ENCODE measurements around the gene GALNT16. TPM values are rescaled to one million over a fixed set of nuclear protein-coding genes. Genes with fewer than 3 reads are reported as not detected.

The GALNT16 gene
- total RNA-seq, 1 experiment from 2014 or later, result 0.03 TPM

DNA sequence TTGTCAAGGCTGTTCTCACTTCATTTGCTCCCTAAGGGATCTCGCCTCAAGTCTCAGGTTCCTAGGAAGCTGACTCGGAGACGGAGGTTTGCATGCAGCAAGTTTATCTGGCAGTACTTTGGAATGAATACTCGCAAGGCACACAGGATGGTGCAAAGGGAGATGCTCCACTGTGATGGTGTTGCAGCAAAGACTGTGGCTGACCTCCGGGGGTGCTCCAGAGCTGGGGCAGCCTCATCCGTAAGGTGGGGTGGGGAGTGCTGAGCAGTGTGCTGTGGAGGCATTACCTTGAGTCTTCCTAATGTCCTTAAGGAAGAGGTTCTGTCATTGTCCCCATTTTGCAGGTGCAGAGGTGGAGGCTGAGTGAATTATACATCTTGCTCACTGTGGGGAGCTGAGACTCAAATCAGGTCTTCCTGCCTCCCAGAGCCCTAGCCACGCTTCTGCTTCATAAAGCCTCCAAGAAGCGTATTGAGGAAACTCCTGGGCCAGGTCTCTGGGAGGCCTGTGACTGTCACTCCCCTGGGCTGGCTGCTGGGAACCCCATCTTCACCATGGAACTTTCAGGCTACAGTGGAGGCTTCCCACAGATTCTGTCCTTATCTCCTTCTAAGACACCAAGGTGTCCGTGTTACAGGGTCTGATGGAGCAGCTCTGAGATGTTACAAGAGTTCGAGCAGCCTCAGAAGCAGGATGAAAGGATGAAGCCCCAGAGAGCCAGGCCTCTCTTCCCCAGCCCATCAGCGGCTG is 39.5 kb downstream of the GALNT16 start:
- Histone ChIP-seq H3K36me3 (no peaks in the 10 kb centered on the region), H3K4me1 (replicated peaks) (no peaks in the 10 kb centered on the region), H3K4me3 (no peak overlapping the region), H3K27ac (no peak overlapping the region), H3K27me3 (replicated peaks) (peaks cover 11% of the 10 kb centered on the region), H3K9me3 (replicated peaks) (no peaks in the 10 kb centered on the region)
- DNase-seq (ENCODE audit: low read depth in 1 of 2, low spot score in 2 of 2), result no peak

DNA sequence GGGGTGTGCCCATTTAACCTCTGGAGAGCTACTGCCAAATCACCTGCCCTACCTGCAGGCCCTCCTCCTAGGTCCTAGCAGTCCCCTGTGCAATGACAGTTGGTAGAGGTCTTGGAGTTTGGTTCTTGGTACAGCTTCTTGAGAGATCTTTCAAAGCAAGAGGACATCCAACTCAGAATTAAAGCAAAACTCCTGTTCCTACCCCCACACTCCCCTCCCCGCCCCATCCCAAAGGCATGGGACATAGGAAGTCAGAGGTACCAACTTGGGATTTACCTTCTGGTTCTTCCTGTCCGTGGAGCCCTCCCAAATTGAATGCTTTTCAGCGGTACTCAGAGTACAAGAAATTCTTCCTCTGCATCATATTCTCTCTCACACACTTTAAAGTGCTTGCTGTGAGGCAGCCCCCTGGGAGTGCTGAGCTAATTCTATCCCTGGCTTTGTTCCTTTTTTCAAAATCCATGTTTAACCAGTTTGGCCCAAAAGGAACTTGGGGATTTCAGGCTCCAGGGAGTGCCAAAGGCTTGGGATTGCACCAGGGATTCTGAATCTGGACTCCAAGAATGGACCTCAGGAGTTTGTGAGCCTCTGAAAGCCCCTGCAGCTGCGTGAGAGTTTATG is 40.8 kb downstream of the GALNT16 start:
- DNase-seq (ENCODE audit: low read depth in 1 of 2, low spot score in 2 of 2), result peak in 1 of 2 experiments; percentile 10
- H3K27ac ChIP-seq, result no peak overlapping the region
- H3K36me3 ChIP-seq, result no peaks in the 10 kb centered on the region
- peaks cover 15% of the 10 kb centered on the region for H3K27me3 ChIP-seq (replicated peaks)
- H3K4me3 ChIP-seq, result no peak overlapping the region
- no peaks in the 10 kb centered on the region for H3K4me1 ChIP-seq (replicated peaks)
- no peaks in the 10 kb centered on the region for H3K9me3 ChIP-seq (replicated peaks)

DNA sequence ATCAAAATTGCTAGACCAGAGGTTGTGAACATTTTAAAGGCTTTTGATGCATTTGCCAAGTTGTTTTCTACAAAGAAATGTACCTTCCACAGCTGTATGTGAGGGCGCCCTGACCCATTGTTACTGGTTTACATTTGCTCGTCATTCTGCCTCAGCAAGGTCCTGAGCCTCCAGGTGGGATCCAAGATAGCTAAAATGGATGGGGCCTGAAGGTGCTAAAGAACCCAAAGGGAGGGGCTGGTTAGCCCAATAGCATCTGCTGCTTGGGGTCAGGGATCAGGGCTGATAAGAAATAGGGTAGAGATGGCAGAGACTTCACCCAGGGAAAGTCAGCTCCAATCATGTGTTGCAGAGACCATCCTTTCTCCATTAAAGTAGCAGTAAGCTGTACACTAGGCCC is 43.1 kb downstream of the GALNT16 start:
- no peaks in the 10 kb centered on the region for H3K36me3 ChIP-seq
- H3K27ac ChIP-seq, result no peak overlapping the region
- no peaks in the 10 kb centered on the region for H3K9me3 ChIP-seq (replicated peaks)
- no peaks in the 10 kb centered on the region for H3K4me1 ChIP-seq (replicated peaks)
- no peak overlapping the region for H3K4me3 ChIP-seq
- H3K27me3 ChIP-seq (replicated peaks), result peaks cover 28% of the 10 kb centered on the region
- no peak for DNase-seq (ENCODE audit: low read depth in 1 of 2, low spot score in 2 of 2)

DNA sequence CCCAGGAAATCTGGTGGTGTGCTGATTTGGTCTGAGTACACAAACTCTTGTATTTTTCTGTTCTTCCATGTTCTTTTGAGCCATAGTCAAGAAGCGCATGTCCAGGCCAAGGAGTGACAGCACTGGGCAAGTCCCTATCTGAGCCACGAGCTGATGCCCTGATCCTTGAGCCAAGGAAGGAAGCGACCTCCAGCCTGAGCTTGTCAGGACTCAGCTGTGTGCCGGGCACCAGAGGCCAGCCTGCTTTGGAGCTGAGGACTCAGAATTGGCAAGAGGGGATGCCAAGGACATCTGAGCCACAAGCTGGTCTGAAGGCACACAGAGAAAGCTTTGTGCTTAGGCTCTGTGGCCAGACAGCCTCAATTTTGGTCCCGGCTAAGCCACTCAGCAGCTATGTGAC is 52.6 kb downstream of the GALNT16 start:
- Histone ChIP-seq H3K27me3 (replicated peaks) (peaks cover 16% of the 10 kb centered on the region), H3K27ac (no peak overlapping the region), H3K4me1 (replicated peaks) (peaks cover 9% of the 10 kb centered on the region), H3K9me3 (replicated peaks) (no peaks in the 10 kb centered on the region; the same call in 1 of the 2 replicates), H3K36me3 (no peaks in the 10 kb centered on the region), H3K4me3 (no peak overlapping the region)
- DNase-seq (ENCODE audit: low read depth in 1 of 2, low spot score in 2 of 2), result no peak

DNA sequence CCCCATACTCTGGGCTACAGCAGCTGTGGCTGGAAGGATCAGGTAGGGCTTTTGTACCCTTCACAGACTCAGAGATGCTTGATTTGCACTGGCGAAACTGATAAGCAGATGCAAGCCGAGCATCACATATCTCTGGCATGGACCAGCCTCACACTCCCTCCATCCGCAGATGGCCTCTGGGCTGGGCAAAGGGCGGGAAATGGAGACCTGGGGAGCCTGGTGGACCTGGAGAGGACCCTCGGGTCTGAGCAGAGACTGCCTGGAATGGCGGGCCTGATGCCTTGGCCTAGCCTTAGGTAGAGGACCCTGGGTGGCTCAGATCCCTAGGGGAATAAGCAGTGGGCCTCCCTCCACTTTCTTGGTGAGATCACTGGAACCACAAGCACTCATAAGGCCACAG is 53.2 kb downstream of the GALNT16 start:
- Histone ChIP-seq H3K4me3 (no peak overlapping the region), H3K9me3 (replicated peaks) (no peaks in the 10 kb centered on the region; the same call in 1 of the 2 replicates), H3K27me3 (replicated peaks) (peaks cover 16% of the 10 kb centered on the region), H3K4me1 (replicated peaks) (peaks cover 15% of the 10 kb centered on the region), H3K36me3 (no peaks in the 10 kb centered on the region), H3K27ac (no peak overlapping the region)
- no peak for DNase-seq (ENCODE audit: low read depth in 1 of 2, low spot score in 2 of 2)

DNA sequence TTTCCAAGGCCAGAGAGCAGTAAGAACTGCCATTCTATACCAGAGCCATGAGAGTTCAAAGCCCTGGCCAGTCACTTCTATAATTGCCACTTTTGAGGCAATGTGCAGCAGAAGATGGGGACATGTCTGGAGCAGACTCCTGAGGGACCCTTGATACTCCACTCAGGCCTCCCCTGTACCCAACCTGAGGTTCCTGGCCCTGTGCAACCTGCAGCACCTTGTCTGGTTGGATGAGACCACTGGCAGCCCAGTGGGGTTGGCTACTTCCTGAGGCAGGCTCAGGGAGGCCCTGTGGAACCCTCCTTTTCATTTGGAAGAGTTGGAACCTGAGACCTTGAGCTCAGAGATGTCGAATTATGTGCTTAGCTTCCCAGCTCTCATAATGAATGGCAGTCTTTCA is 54.4 kb downstream of the GALNT16 start:
- Histone ChIP-seq H3K27ac (no peak overlapping the region), H3K36me3 (no peaks in the 10 kb centered on the region), H3K9me3 (replicated peaks) (no peaks in the 10 kb centered on the region; the same call in 1 of the 2 replicates)

DNA sequence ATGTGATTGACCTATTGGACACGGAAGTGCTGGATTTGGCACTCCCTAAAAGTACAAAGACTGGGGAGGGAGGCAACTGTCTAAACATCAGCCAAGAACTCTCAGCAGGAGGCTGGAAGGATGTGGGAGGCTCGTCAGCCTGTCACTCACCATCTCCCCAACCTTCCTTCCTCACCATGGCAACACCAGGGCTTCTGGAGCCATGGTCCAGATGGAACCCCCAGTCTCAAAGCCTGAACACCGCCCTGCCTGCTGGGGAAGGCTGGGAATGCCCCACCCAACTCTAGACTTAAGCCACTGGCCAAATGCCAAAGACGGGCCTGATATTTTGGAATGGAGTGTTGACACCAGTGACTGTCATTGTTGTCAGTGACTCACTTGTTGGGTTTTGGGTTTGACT is 55.3 kb downstream of the GALNT16 start:
- H3K27me3 ChIP-seq (replicated peaks), result 0 out of 2 replicates have a peak, but pooled peaks cover under 1% of the 10 kb centered on the region
- no peak overlapping the region for H3K4me3 ChIP-seq
- peaks cover 21% of the 10 kb centered on the region for H3K4me1 ChIP-seq (replicated peaks)
- H3K9me3 ChIP-seq (replicated peaks), result no peaks in the 10 kb centered on the region; the same call in 1 of the 2 replicates
- no peaks in the 10 kb centered on the region for H3K36me3 ChIP-seq
- H3K27ac ChIP-seq, result no peak overlapping the region
- DNase-seq (ENCODE audit: low read depth in 1 of 2, low spot score in 2 of 2), result peak in 1 of 2 experiments; percentile 39

More for the DNA sequence above, 54.4 kb downstream of the GALNT16 start:
- DNase-seq (ENCODE audit: low read depth in 1 of 2, low spot score in 2 of 2), result no peak
- H3K27me3 ChIP-seq (replicated peaks), result peaks cover 7% of the 10 kb centered on the region; the same call in 1 of the 2 replicates
- H3K4me3 ChIP-seq, result no peak overlapping the region
- peaks cover 21% of the 10 kb centered on the region for H3K4me1 ChIP-seq (replicated peaks)

DNA sequence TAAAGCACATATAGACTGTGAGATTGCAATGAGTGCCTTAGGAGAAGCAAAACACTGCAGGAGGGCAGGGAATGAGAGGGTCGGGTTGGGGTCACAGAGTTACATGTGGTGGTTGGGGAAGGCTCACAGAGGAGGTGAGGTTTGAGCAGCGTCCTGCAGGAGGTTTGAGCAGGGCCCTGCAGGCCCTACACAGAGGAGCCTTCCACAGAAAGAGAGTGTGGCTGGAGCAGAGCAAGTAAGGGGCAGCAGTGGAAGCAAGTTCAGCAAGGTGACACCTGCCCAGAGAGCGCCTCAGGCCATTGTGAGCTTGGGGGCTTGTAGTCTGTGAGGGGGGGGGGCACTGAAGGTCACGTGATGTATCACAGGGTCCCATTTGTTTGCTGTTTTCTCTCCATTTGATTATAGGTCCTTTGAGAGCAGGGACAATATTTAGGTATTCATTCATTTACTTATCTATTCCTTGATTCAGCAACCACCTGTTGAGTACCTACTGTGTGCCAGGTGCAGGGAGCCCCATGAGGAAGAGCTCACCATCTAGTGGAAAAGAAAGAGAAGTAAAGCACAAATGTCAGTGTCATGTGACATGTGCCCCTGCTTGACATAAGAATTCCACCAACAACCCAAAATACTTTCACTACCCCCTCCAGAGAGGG is 56.6 kb downstream of the GALNT16 start:
- Histone ChIP-seq H3K36me3 (no peaks in the 10 kb centered on the region), H3K27me3 (replicated peaks) (no peaks in the 10 kb centered on the region), H3K27ac (no peak overlapping the region), H3K4me3 (no peak overlapping the region), H3K9me3 (replicated peaks) (no peaks in the 10 kb centered on the region; the same call in 1 of the 2 replicates), H3K4me1 (replicated peaks) (peaks cover 21% of the 10 kb centered on the region)
- DNase-seq (ENCODE audit: low read depth in 1 of 2, low spot score in 2 of 2), result peak in 1 of 2 experiments; percentile 17

DNA sequence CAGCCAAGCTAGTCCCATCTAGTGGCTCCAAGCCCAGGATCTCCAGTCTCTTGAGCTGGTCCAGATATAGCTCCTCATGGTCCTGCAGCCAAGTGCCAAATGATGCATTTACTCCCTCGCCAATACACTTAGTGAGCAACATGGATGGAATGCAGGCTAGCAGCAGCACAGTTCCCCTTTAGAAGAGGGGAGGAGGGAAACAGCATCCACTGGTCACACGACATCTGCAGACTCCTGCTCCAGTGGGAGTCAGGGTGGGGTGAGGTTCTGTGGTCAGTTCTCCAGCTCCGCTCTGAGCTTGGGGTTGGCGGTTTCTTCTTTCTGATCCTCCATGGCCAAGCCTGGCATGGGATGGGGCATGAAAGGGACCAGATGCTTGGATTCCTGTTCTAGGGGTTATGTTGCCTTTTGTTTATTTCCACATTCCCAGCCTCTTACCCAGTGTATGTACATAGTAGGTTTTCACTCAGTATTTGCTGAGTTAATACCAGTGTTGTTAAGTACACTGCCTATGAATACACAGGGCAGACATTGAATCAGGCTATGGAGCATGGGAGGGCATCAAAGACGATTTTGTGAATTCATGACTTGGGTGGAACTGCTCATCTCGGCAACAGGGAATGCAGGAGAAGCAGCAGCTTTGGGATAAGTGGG is 57.3 kb downstream of the GALNT16 start:
- Histone ChIP-seq H3K4me3 (no peak overlapping the region), H3K27me3 (replicated peaks) (no peaks in the 10 kb centered on the region), H3K36me3 (no peaks in the 10 kb centered on the region), H3K27ac (no peak overlapping the region), H3K9me3 (replicated peaks) (no peaks in the 10 kb centered on the region; the same call in 1 of the 2 replicates), H3K4me1 (replicated peaks) (peaks cover 21% of the 10 kb centered on the region)
- DNase-seq (ENCODE audit: low read depth in 1 of 2, low spot score in 2 of 2), result peak; percentile 69 to 76

DNA sequence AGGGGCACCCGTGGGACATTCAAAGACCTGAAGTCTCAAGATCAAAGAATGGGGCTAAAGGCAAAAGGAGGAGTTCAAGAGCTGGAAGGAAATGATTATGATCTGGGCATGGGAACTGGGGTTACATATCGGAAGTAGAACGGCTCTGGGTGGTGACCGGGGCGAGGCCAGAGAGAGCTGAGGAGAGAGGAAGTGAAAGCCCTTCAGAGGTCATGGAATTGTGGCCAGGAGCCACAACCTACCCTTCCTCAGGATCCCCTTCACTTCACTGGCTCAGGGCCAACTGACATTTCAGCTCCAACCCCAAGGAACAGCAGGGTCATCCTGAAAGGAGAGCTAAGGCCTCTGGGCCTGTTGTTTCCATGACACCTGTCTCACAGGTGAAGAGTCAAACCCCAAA is 57.8 kb downstream of the GALNT16 start:
- Histone ChIP-seq H3K36me3 (no peaks in the 10 kb centered on the region), H3K27me3 (replicated peaks) (no peaks in the 10 kb centered on the region), H3K9me3 (replicated peaks) (no peaks in the 10 kb centered on the region; the same call in 1 of the 2 replicates), H3K27ac (no peak overlapping the region), H3K4me1 (replicated peaks) (peaks cover 21% of the 10 kb centered on the region), H3K4me3 (no peak overlapping the region)
- DNase-seq (ENCODE audit: low read depth in 1 of 2, low spot score in 2 of 2), result peak in 1 of 2 experiments; percentile 33

DNA sequence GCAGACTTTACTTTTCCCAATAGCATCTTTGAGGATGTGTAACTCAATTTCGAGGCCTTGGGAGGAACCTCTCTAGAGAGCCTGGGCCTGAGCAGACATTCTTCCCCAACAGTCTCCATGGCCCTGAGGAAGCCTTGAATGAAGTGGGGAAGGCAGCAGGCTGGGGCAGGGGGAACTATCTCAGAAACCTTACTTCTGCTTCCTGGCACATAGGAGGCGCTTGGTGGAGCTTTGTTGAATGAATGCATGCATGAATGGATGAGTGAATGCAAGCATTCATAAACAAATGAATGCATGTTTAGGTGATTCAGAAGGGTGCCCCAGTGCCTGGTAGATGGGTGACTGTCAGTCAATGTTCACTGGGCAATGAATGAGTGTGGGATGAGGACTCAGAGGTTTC is 58.3 kb downstream of the GALNT16 start:
- Histone ChIP-seq H3K9me3 (replicated peaks) (no peaks in the 10 kb centered on the region; the same call in 1 of the 2 replicates), H3K36me3 (no peaks in the 10 kb centered on the region), H3K4me1 (replicated peaks) (peaks cover 21% of the 10 kb centered on the region), H3K27ac (no peak overlapping the region), H3K4me3 (no peak overlapping the region), H3K27me3 (replicated peaks) (no peaks in the 10 kb centered on the region)
- DNase-seq (ENCODE audit: low read depth in 1 of 2, low spot score in 2 of 2), result peak in 1 of 2 experiments; percentile 25

DNA sequence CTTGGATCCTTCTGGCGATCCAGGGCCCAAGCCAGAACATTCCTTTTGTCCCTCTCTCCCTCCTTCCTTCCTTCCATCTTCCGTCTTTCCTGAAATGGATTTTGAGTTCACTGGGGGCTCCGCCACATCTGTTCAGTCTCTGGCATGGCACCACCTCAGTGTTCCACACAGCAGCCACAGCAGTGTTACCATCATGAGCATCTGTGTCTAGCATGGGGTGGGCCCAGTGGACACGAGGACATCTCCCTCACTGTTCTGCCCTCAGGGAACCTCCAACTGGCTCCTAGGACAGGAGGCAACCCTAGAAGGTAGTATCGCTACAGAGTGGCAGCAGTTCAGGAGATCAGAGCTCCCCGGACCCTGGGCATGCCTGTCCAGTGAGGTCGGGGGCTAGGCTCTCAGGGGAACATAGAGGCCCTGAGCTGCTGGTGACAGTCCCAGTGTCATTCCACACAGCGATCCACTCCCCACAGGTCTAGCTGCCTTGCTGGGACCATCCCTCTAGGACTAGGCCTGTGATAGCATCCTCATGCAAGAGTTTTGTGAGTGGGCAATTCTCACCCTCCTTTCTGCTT is 59.0 kb downstream of the GALNT16 start:
- DNase-seq (ENCODE audit: low read depth in 1 of 2, low spot score in 2 of 2), result no peak
- Histone ChIP-seq H3K36me3 (no peaks in the 10 kb centered on the region), H3K9me3 (replicated peaks) (no peaks in the 10 kb centered on the region; the same call in 1 of the 2 replicates), H3K4me1 (replicated peaks) (peaks cover 21% of the 10 kb centered on the region), H3K27ac (no peak overlapping the region), H3K4me3 (no peak overlapping the region), H3K27me3 (replicated peaks) (no peaks in the 10 kb centered on the region)

DNA sequence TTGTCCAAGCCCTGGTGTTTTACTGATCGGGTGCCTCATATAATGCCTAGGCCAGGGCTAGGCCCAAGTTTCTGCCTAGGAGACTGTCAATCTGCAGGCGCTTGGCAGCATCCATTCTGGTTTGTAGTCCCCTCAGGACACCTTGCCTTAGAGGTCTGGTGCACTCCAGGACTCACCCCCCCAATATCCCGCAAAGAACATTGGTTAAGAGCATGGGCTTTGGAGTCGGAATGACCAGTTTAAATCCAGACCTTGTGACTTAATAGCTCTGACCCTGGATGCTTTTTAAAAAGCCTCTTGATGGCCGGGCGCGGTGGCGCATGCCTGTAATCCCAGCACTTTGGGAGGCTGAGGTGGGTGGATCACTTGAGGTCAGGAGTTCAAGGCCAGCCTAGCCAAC is 60.0 kb downstream of the GALNT16 start:
- H3K4me1 ChIP-seq (replicated peaks), result peaks cover 21% of the 10 kb centered on the region
- no peak overlapping the region for H3K4me3 ChIP-seq
- H3K27me3 ChIP-seq (replicated peaks), result no peaks in the 10 kb centered on the region
- no peaks in the 10 kb centered on the region for H3K36me3 ChIP-seq
- DNase-seq (ENCODE audit: low read depth in 1 of 2, low spot score in 2 of 2), result no peak
- H3K9me3 ChIP-seq (replicated peaks), result no peaks in the 10 kb centered on the region; the same call in 1 of the 2 replicates
- no peak overlapping the region for H3K27ac ChIP-seq

All from SJSA1 (cell line).